SK-N-SH (cell line): ENCODE measurements around the gene AP1B1. TPM values are rescaled to one million over a fixed set of nuclear protein-coding genes. Genes with fewer than 3 reads are reported as not detected.

ENCODE experiments used
- CTCF ChIA-PET: fragments of 300-600, 350-600 bp; formaldehyde crosslinking; extraction: SDS; loops from one replicate; lab custom pipeline; 2021; lab: Yijun Ruan, JAX
- POLR2A ChIA-PET: fragments of 350-600 bp; sonication (Branson Sonifier 250); formaldehyde crosslinking; extraction: SDS; loops from one replicate; lab custom pipeline; 2020; ENCODE audit warnings: antibody characterized with exemption, inconsistent platforms; lab: Yijun Ruan, JAX
- DNase-seq: peaks from one replicate; pipeline ENCODE4 v3.0.0; 2012
- H2AFZ ChIP-seq: fragments of 200-600 bp; sonication (generic); 2 replicates; pipeline ENCODE4 v1.8.1; 2016; ENCODE audit warnings: antibody characterized with exemption, mild to moderate bottlenecking, low read depth
- H3F3A ChIP-seq: fragments of 200-600 bp; sonication (generic); replicated peaks from 2 replicates; pipeline ENCODE3; 2016; ENCODE audit warnings: antibody characterized with exemption, mild to moderate bottlenecking; ENCODE audit not compliant: insufficient read depth
- H3K27ac ChIP-seq, 2 experiments: fragments of 200-500 bp in 1 of 2; fragments of 200-600 bp in 1 of 2; sonication (Bioruptor generic) in 1 of 2; sonication (generic), shearing (Covaris generic) in 1 of 2; 2 replicates each; pipeline versions ENCODE4 v1.5.1 to v1.6.1; 2014 to 2016; ENCODE audit warnings: low read depth in 2 of 2, inconsistent platforms in 1 of 2, low read length in 1 of 2, mild to moderate bottlenecking in 1 of 2, mixed read lengths in 1 of 2
- H3K27me3 ChIP-seq: fragments of 200-600 bp; sonication (generic), shearing (Covaris generic); 2 replicates; pipeline ENCODE4 v1.6.1; 2016; ENCODE audit warnings: mixed run types; ENCODE audit not compliant: insufficient read depth
- H3K36me3 ChIP-seq, 2 experiments: fragments of 200-500 bp in 1 of 2; fragments of 200-600 bp in 1 of 2; sonication (Bioruptor generic) in 1 of 2; sonication (generic) in 1 of 2; replicated peaks in 1 of 2; 2 replicates each; pipeline versions ENCODE3 to v1.5.1; 2014 to 2016; ENCODE audit warnings: low read length in 1 of 2, mild to moderate bottlenecking in 1 of 2; ENCODE audit not compliant: insufficient read depth in 2 of 2, control insufficient read depth in 1 of 2
- H3K4me1 ChIP-seq, 2 experiments: fragments of 200-500 bp in 1 of 2; fragments of 200-600 bp in 1 of 2; sonication (Bioruptor generic) in 1 of 2; sonication (generic), shearing (Covaris generic) in 1 of 2; 2 replicates each; pipeline versions ENCODE4 v1.5.1 to v1.6.1; 2014 to 2016; ENCODE audit warnings: low read depth in 1 of 2, low read length in 1 of 2, mixed run types in 1 of 2; ENCODE audit not compliant: insufficient read depth in 2 of 2, control insufficient read depth in 1 of 2
- H3K4me2 ChIP-seq: fragments of 200-600 bp; sonication (generic), shearing (Covaris generic); 2 replicates; pipeline ENCODE4 v1.6.1; 2017; ENCODE audit warnings: mixed run types
- H3K4me3 ChIP-seq, 2 experiments: fragments of 200-500 bp in 1 of 2; fragments of 200-600 bp in 1 of 2; sonication (Bioruptor generic) in 1 of 2; sonication (generic), shearing (Covaris generic) in 1 of 2; 2 replicates each; pipeline versions ENCODE4 v1.5.1 to v1.8.1; 2014 to 2016; ENCODE audit warnings: low read depth in 2 of 2, inconsistent platforms in 1 of 2, low read length in 1 of 2, mild to moderate bottlenecking in 1 of 2, mixed read lengths in 1 of 2, moderate library complexity in 1 of 2
- H3K79me2 ChIP-seq: fragments of 200-600 bp; sonication (generic); 2 replicates; pipeline ENCODE4 v1.8.1; 2017; ENCODE audit warnings: mild to moderate bottlenecking; ENCODE audit not compliant: insufficient read depth
- H3K9ac ChIP-seq: fragments of 200-600 bp; sonication (generic); 2 replicates; pipeline ENCODE4 v1.6.1; 2017; ENCODE audit warnings: mixed run types
- H3K9me2 ChIP-seq: fragments of 200-600 bp; sonication (generic); 2 replicates; pipeline ENCODE4 v1.6.1; 2017; ENCODE audit warnings: mixed run types
- H3K9me3 ChIP-seq: fragments of 200-600 bp; sonication (generic); 2 replicates; pipeline ENCODE4 v1.6.1; 2017; ENCODE audit warnings: mixed run types, mild to moderate bottlenecking, moderate library complexity
- H4K20me1 ChIP-seq: fragments of 200-600 bp; sonication (generic); 2 replicates; pipeline ENCODE4 v1.6.1; 2017; ENCODE audit warnings: mild to moderate bottlenecking, mixed run types; ENCODE audit not compliant: insufficient read depth
- ELF1 ChIP-seq: IDR thresholded peaks from 2 replicates; pipeline ENCODE4 v1.4.0; 2012
- FOSL2 ChIP-seq: IDR thresholded peaks from 2 replicates; pipeline ENCODE4 v1.4.0; 2012; ENCODE audit warnings: low read depth, mild to moderate bottlenecking, moderate library complexity, borderline replicate concordance
- FOXJ3 ChIP-seq: sonication (generic); formaldehyde crosslinking; IDR thresholded peaks from 2 replicates; pipeline ENCODE4 v1.5.1; 2020; ENCODE audit warnings: mild to moderate bottlenecking, missing genetic modification reagents
- GABPA ChIP-seq: IDR thresholded peaks from 2 replicates; pipeline ENCODE4 v1.4.0; 2012; ENCODE audit warnings: low read depth, mild to moderate bottlenecking
- GATA2 ChIP-seq: sonication (generic); formaldehyde crosslinking; IDR thresholded peaks from 2 replicates; pipeline ENCODE4 v1.5.0; 2020; ENCODE audit warnings: mild to moderate bottlenecking, missing genetic modification reagents
- NFIC ChIP-seq: IDR thresholded peaks from 2 replicates; pipeline ENCODE4 v1.4.0; 2012; ENCODE audit warnings: borderline replicate concordance
- NRF1 ChIP-seq: IDR thresholded peaks from 2 replicates; pipeline ENCODE4 v1.6.1; 2012; ENCODE audit warnings: low read depth, mild to moderate bottlenecking, low read length
- POLR2AphosphoS5 ChIP-seq: IDR thresholded peaks from 2 replicates; pipeline ENCODE4 v1.6.1; 2012; ENCODE audit warnings: low read depth, low read length
- RCOR1 ChIP-seq: fragments of 150-350 bp; IDR thresholded peaks from 2 replicates; pipeline ENCODE4 v1.6.1; 2017; ENCODE audit warnings: antibody characterized with exemption, low read length
- SIN3A ChIP-seq: IDR thresholded peaks from 2 replicates; pipeline ENCODE4 v1.6.1; 2012; ENCODE audit warnings: low read depth, mild to moderate bottlenecking, low read length, moderate library complexity, borderline replicate concordance
- TAF1 ChIP-seq: IDR thresholded peaks from 2 replicates; pipeline ENCODE4 v1.6.1; 2012; ENCODE audit warnings: low read depth, mild to moderate bottlenecking, low read length, moderate library complexity, borderline replicate concordance
- TCF12 ChIP-seq: IDR thresholded peaks from 2 replicates; pipeline ENCODE4 v1.4.0; 2012
- TEAD4 ChIP-seq: IDR thresholded peaks from 2 replicates; pipeline ENCODE4 v1.4.0; 2012; ENCODE audit warnings: mild to moderate bottlenecking, borderline replicate concordance; ENCODE audit not compliant: insufficient read depth
- WGBS: methylation state at CpG from one replicate; pipeline ENCODE4 v1.1.6; 2017; ENCODE audit warnings: low lambda C conversion rate; 5-methylcytosine and 5-hydroxymethylcytosine counted together
- polyA plus RNA-seq, 3 experiments: library from polyadenylated mRNA; depleted of rRNA; stranded (reverse); fragments of >200 nt; gene quantifications; 2 replicates each; pipeline ENCODE4 v1.2.3, GENCODE V29; 2012
- TF ChIP-seq, protein P1 (sequence below): IDR thresholded peaks from 2 replicates; pipeline ENCODE4 v1.6.1; 2012; ENCODE audit warnings: mild to moderate bottlenecking, low read depth, low read length, moderate library complexity
- TF ChIP-seq, protein P2 (sequence below): fragments of 200-600 bp; sonication (generic); IDR thresholded peaks from 2 replicates; pipeline ENCODE4 v1.6.1; 2017; ENCODE audit warnings: antibody characterized with exemption, mild to moderate bottlenecking, moderate library complexity
- TF ChIP-seq, protein P3 (sequence below): fragments of 150-350 bp; IDR thresholded peaks from 2 replicates; pipeline ENCODE4 v1.6.1; 2016; ENCODE audit warnings: mild to moderate bottlenecking, low read depth, low read length
- TF ChIP-seq, protein P4 (sequence below): IDR thresholded peaks from 2 replicates; pipeline ENCODE4 v1.4.0; 2012; ENCODE audit warnings: low read depth, borderline replicate concordance
- TF ChIP-seq, protein P5 (sequence below): IDR thresholded peaks from 2 replicates; pipeline ENCODE4 v1.4.0; 2012; ENCODE audit warnings: low read depth, borderline replicate concordance

Gene AP1B1
- polyA plus RNA-seq, 1 of the 3 experiments (the other 2 are of a cell fraction), result 51.9 TPM

DNA sequence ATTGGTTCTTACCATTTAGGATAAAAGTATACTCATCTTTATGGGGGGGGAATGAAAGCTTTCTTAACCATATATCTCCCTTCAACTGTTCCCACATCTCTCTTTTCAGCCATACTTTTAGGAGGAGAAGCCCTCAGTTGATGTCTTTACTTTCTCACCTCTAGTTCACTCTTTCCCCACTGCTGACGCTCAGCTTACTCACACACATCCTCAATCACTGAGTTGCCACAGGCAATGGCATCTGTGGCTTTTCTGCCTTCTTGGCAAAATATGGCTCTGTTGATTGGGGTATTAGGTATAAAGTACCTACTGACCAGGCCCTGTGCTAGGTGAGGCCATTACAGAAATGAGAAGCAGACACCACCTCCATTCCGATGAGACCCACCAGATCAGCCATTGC is 12.2 kb upstream of the AP1B1 start (continued):
- TF ChIP-seq, protein P1, sequence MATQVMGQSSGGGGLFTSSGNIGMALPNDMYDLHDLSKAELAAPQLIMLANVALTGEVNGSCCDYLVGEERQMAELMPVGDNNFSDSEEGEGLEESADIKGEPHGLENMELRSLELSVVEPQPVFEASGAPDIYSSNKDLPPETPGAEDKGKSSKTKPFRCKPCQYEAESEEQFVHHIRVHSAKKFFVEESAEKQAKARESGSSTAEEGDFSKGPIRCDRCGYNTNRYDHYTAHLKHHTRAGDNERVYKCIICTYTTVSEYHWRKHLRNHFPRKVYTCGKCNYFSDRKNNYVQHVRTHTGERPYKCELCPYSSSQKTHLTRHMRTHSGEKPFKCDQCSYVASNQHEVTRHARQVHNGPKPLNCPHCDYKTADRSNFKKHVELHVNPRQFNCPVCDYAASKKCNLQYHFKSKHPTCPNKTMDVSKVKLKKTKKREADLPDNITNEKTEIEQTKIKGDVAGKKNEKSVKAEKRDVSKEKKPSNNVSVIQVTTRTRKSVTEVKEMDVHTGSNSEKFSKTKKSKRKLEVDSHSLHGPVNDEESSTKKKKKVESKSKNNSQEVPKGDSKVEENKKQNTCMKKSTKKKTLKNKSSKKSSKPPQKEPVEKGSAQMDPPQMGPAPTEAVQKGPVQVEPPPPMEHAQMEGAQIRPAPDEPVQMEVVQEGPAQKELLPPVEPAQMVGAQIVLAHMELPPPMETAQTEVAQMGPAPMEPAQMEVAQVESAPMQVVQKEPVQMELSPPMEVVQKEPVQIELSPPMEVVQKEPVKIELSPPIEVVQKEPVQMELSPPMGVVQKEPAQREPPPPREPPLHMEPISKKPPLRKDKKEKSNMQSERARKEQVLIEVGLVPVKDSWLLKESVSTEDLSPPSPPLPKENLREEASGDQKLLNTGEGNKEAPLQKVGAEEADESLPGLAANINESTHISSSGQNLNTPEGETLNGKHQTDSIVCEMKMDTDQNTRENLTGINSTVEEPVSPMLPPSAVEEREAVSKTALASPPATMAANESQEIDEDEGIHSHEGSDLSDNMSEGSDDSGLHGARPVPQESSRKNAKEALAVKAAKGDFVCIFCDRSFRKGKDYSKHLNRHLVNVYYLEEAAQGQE, result no peak
- TF ChIP-seq NRF1 (no peak), RCOR1 (no peak), GATA2 (CRISPR knock-in tag) (no peak), SIN3A (no peak)

DNA sequence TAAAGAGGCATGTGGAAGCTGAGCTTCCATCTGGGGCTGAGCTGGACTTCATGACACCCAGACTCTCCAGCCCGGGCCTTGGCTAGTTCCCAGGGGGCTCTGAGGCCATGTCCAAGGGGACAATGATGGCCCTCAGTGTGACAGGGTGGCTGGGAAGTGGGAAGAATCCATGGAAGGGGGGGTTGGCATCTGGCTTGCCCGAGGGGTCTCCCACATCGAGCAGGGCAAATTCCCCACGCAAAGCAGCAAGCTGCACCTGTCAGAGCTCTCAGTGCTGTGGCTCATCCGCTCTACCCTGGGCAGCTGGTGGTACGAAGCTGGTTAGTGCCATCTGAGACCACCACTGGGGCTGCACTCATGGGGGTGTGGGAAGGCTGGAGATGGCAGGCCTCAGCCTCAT is 9.4 kb upstream of the AP1B1 start:
- Histone ChIP-seq H3K27me3 (no peaks in the 10 kb centered on the region), H3K9me2 (no peaks in the 10 kb centered on the region), H3K36me3 (no peaks in the 10 kb centered on the region), H3K4me2 (no peak overlapping the region), H3K27ac (no peak overlapping the region), H3K9me3 (no peaks in the 10 kb centered on the region), H2AFZ (no peak overlapping the region), H3K79me2 (no peaks in the 10 kb centered on the region), H3K9ac (no peak overlapping the region), H3K4me1 (peaks cover 0 to 3% of the 10 kb centered on the region in 2 experiments; a peak in 1 of 4 replicates), H4K20me1 (no peaks in the 10 kb centered on the region), H3F3A (no peaks in the 10 kb centered on the region), H3K4me3 (no peak overlapping the region)
- 10% methylated on average over 2 of the region's 6 CpGs for WGBS
- TF ChIP-seq FOXJ3 (CRISPR knock-in tag), result no peak
- TF ChIP-seq, protein P2, sequence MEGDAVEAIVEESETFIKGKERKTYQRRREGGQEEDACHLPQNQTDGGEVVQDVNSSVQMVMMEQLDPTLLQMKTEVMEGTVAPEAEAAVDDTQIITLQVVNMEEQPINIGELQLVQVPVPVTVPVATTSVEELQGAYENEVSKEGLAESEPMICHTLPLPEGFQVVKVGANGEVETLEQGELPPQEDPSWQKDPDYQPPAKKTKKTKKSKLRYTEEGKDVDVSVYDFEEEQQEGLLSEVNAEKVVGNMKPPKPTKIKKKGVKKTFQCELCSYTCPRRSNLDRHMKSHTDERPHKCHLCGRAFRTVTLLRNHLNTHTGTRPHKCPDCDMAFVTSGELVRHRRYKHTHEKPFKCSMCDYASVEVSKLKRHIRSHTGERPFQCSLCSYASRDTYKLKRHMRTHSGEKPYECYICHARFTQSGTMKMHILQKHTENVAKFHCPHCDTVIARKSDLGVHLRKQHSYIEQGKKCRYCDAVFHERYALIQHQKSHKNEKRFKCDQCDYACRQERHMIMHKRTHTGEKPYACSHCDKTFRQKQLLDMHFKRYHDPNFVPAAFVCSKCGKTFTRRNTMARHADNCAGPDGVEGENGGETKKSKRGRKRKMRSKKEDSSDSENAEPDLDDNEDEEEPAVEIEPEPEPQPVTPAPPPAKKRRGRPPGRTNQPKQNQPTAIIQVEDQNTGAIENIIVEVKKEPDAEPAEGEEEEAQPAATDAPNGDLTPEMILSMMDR, result no peak
- no peak for TF ChIP-seq GATA2 (CRISPR knock-in tag)
- TF ChIP-seq, protein P3, sequence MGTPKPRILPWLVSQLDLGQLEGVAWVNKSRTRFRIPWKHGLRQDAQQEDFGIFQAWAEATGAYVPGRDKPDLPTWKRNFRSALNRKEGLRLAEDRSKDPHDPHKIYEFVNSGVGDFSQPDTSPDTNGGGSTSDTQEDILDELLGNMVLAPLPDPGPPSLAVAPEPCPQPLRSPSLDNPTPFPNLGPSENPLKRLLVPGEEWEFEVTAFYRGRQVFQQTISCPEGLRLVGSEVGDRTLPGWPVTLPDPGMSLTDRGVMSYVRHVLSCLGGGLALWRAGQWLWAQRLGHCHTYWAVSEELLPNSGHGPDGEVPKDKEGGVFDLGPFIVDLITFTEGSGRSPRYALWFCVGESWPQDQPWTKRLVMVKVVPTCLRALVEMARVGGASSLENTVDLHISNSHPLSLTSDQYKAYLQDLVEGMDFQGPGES, result no peak
- no peak for TF ChIP-seq TAF1
- TF ChIP-seq NFIC, result no peak
- TF ChIP-seq, protein P4, sequence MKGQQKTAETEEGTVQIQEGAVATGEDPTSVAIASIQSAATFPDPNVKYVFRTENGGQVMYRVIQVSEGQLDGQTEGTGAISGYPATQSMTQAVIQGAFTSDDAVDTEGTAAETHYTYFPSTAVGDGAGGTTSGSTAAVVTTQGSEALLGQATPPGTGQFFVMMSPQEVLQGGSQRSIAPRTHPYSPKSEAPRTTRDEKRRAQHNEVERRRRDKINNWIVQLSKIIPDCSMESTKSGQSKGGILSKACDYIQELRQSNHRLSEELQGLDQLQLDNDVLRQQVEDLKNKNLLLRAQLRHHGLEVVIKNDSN, result no peak
- no peak for TF ChIP-seq POLR2AphosphoS5
- TF ChIP-seq GABPA, result no peak
- no peak for TF ChIP-seq FOSL2
- no peak for TF ChIP-seq TEAD4
- no peak for TF ChIP-seq SIN3A
- TF ChIP-seq TCF12, result no peak
- TF ChIP-seq, protein P1, result no peak
- TF ChIP-seq, protein P5, sequence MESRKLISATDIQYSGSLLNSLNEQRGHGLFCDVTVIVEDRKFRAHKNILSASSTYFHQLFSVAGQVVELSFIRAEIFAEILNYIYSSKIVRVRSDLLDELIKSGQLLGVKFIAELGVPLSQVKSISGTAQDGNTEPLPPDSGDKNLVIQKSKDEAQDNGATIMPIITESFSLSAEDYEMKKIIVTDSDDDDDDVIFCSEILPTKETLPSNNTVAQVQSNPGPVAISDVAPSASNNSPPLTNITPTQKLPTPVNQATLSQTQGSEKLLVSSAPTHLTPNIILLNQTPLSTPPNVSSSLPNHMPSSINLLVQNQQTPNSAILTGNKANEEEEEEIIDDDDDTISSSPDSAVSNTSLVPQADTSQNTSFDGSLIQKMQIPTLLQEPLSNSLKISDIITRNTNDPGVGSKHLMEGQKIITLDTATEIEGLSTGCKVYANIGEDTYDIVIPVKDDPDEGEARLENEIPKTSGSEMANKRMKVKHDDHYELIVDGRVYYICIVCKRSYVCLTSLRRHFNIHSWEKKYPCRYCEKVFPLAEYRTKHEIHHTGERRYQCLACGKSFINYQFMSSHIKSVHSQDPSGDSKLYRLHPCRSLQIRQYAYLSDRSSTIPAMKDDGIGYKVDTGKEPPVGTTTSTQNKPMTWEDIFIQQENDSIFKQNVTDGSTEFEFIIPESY, result no peak
- TF ChIP-seq ELF1, result no peak
- ChIA-PET CTCF (no interaction called here), POLR2A (no interaction called here)
- DNase-seq, result no peak
